Mammary epithelial cell (primary cell): ENCODE data around the gene ELF4.

Experiments used
- EZH2 ChIP-seq: IDR thresholded peaks from 2 replicates; pipeline ENCODE4 v1.6.1; 2012; ENCODE audit warnings: low read length, inconsistent platforms, borderline replicate concordance
- TF ChIP-seq, protein P1 (sequence below), 2 donors: IDR thresholded peaks in 1 of 2; conservative IDR thresholded peaks in 1 of 2; 2 replicates each; pipeline ENCODE4 v1.5.1; 2011 to 2012; ENCODE audit warnings: inconsistent platforms in 2 of 2, low read length in 2 of 2, mild to moderate bottlenecking in 2 of 2, control low read depth in 1 of 2, low read depth in 1 of 2; ENCODE audit not compliant: insufficient read depth in 1 of 2; ENCODE audit errors: extremely low read depth in 1 of 2

GRCh38 chrX:130080791-130081367, 29.4 kb downstream of the ELF4 start:
- TF ChIP-seq, protein P1, sequence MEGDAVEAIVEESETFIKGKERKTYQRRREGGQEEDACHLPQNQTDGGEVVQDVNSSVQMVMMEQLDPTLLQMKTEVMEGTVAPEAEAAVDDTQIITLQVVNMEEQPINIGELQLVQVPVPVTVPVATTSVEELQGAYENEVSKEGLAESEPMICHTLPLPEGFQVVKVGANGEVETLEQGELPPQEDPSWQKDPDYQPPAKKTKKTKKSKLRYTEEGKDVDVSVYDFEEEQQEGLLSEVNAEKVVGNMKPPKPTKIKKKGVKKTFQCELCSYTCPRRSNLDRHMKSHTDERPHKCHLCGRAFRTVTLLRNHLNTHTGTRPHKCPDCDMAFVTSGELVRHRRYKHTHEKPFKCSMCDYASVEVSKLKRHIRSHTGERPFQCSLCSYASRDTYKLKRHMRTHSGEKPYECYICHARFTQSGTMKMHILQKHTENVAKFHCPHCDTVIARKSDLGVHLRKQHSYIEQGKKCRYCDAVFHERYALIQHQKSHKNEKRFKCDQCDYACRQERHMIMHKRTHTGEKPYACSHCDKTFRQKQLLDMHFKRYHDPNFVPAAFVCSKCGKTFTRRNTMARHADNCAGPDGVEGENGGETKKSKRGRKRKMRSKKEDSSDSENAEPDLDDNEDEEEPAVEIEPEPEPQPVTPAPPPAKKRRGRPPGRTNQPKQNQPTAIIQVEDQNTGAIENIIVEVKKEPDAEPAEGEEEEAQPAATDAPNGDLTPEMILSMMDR (conservative IDR thresholded peaks at IDR 0.05 in 1 of 2, IDR thresholded peaks at IDR 0.05 in 1 of 2; ENCODE audit: extremely low read depth in 1 of 2, insufficient read depth in 1 of 2, low read depth in 1 of 2, low read length in 2 of 2) = no peak
- TF ChIP-seq EZH2 = no peak
